ENCODE results near the gene TBX5. TPM values are rescaled to one million over a fixed set of nuclear protein-coding genes. Genes with fewer than 3 reads are reported as not detected.

Gene TBX5
- total and polyA plus RNA-seq, 9 of the 15 experiments (the other 6 are each of a cell fraction or from before 2014, with no cell fraction given) = not detected

- no peak overlapping the region for H3K27ac ChIP-seq (ENCODE audit: extremely low read depth, low read depth, low read length)
- no peak for DNase-seq (ENCODE audit: extremely low read depth in 1 of 4, low spot score in 3 of 4)
- ATAC-seq = no peak
- ChIA-PET CTCF (ENCODE audit: low intra/inter-chr PET ratio) (no interaction called here), POLR2A (interaction anchor here (0.8 to 1.3 kb wide), 2 partner anchors 11 to 40 kb away, joined by 3 to 5 read pairs; no protein-coding TSS in a partner anchor)
- no TSS peak for BruUV-seq (replicated peaks)
- H3K4me1 ChIP-seq (replicated peaks in 1 of 2; ENCODE audit: control insufficient read depth in 2 of 2, insufficient read depth in 2 of 2, low read length in 2 of 2) = no peaks in the 10 kb centered on the region
- no peak for FAIRE-seq
- H3K4me2 ChIP-seq (ENCODE audit: insufficient read depth, low read length) = no peak overlapping the region
- no peaks in the 10 kb centered on the region for H3K9me1 ChIP-seq (ENCODE audit: control insufficient read depth, insufficient read depth, low read length)
- H2AFZ ChIP-seq (ENCODE audit: low read depth, low read length) = no peak overlapping the region
- peaks cover 4% of the 10 kb centered on the region; the same call in 1 of the 2 replicates for H4K20me1 ChIP-seq (replicated peaks; ENCODE audit: control insufficient read depth, insufficient read depth, low read length)
- in situ Hi-C loops (cut with MboI) (no loop called here), intact Hi-C loops (cut with micrococcal nuclease) (no loop called here)
- no peak for TF ChIP-seq CLOCK (CRISPR knock-in tag; IDR thresholded peaks at IDR 0.05; ENCODE audit: borderline replicate concordance)
- peaks cover 29 to 55% of the 10 kb centered on the region in 2 experiments for H3K27me3 ChIP-seq (ENCODE audit: control insufficient read depth in 2 of 2, insufficient read depth in 2 of 2, low read length in 2 of 2)
- H3K9me3 ChIP-seq (replicated peaks; ENCODE audit: control insufficient read depth, insufficient read depth, low read depth, low read length) = no peaks in the 10 kb centered on the region
- H3K79me2 ChIP-seq (ENCODE audit: control insufficient read depth, insufficient read depth, low read length) = no peaks in the 10 kb centered on the region
- no peak overlapping the region for H3K9ac ChIP-seq (ENCODE audit: insufficient read depth in 1 of 2, low read depth in 2 of 2, low read length in 2 of 2)
- 0% methylated on average over 3 of the region's 5 CpGs for WGBS (ENCODE audit: insufficient coverage, low coverage, missing lambda C conversion rate)
- H3K36me3 ChIP-seq (ENCODE audit: control insufficient read depth, insufficient read depth, low read length) = no peaks in the 10 kb centered on the region
- H3K4me3 ChIP-seq = no peak overlapping the region
Observed at GRCh38 chr12:114392909-114393308, 13.0 kb downstream of the TBX5 start.

- Histone ChIP-seq H4K20me1 (replicated peaks; ENCODE audit: control insufficient read depth, insufficient read depth, low read length) (peaks cover 4% of the 10 kb centered on the region; the same call in 1 of the 2 replicates), H3K4me3 (no peak overlapping the region), H3K79me2 (ENCODE audit: control insufficient read depth, insufficient read depth, low read length) (no peaks in the 10 kb centered on the region), H3K4me2 (ENCODE audit: insufficient read depth, low read length) (no peak overlapping the region), H2AFZ (ENCODE audit: low read depth, low read length) (no peak overlapping the region), H3K9me3 (replicated peaks; ENCODE audit: control insufficient read depth, insufficient read depth, low read depth, low read length) (no peaks in the 10 kb centered on the region), H3K4me1 (replicated peaks in 1 of 2; ENCODE audit: control insufficient read depth in 2 of 2, insufficient read depth in 2 of 2, low read length in 2 of 2) (no peaks in the 10 kb centered on the region), H3K36me3 (ENCODE audit: control insufficient read depth, insufficient read depth, low read length) (no peaks in the 10 kb centered on the region), H3K27ac (ENCODE audit: extremely low read depth, low read depth, low read length) (no peak overlapping the region), H3K9me1 (ENCODE audit: control insufficient read depth, insufficient read depth, low read length) (no peaks in the 10 kb centered on the region), H3K9ac (ENCODE audit: insufficient read depth in 1 of 2, low read depth in 2 of 2, low read length in 2 of 2) (no peak overlapping the region), H3K27me3 (ENCODE audit: control insufficient read depth in 2 of 2, insufficient read depth in 2 of 2, low read length in 2 of 2) (peaks cover 22 to 39% of the 10 kb centered on the region in 2 experiments)
- no peak for DNase-seq (ENCODE audit: extremely low read depth in 1 of 4, low spot score in 3 of 4)
- in situ Hi-C loops (cut with MboI) (no loop called here), intact Hi-C loops (cut with micrococcal nuclease) (no loop called here)
- no peak for FAIRE-seq
- POLR2A ChIA-PET = no interaction called here
- no peak for ATAC-seq
- 0% methylated on average over 4 of the region's 4 CpGs for WGBS (ENCODE audit: insufficient coverage, low coverage, missing lambda C conversion rate)
- no TSS peak for BruUV-seq (replicated peaks)
- CTCF ChIA-PET (ENCODE audit: low intra/inter-chr PET ratio) = no interaction called here
- TF ChIP-seq RERE (CRISPR knock-in tag; IDR thresholded peaks at IDR 0.05; ENCODE audit: borderline replicate concordance) (no peak), TFE3 (CRISPR knock-in tag; IDR thresholded peaks at IDR 0.05) (no peak)
Observed at GRCh38 chr12:114391088-114391487, 14.9 kb downstream of the TBX5 start.
